Measurements from ENCODE around the gene SMIM41.

SMIM41 gene

GRCh38 chr12:52148464-52149181, 69.1 kb downstream of the SMIM41 start:
- no peak for DNase-seq

- no peak for DNase-seq
These were observed 69.7 kb downstream of the SMIM41 start for GRCh38 chr12:52149182-52149641.

DNA sequence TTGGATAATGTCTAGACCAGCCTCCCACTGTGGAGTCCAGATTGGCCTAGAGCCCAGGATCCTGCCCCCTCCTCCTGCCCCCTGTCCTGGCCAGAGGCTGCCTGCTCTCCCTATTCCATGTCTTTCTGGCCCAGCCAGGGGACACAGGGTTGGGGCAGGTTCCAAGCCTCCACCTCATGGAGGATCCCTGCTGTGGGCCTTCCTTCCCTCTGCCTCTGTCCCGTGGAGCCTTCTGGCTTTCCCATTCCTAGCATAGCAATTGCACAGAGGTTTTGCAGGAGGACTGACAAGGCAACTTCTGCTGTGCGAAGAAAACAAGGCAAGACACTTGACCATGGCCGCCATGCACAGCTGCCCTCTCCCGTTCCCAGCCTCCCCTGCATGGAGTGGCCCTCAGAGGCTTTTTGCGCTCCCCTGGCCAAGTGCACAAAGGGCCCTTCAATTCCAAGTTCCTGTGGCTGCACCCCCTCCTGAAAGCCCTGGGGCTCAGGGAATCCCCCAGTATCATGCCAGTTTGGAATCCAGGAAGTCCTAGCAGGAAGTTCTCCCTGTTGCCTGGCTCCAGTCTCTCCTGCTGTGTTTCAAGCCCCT, 70.2 kb downstream of the SMIM41 start:
- DNase-seq, result no peak

- DNase-seq, result no peak
These were observed 71.8 kb downstream of the SMIM41 start for GRCh38 chr12:52151153-52151836.

GRCh38 chr12:52151837-52152783, 72.6 kb downstream of the SMIM41 start:
- no peak for DNase-seq

GRCh38 chr12:52152905-52153317, 73.4 kb downstream of the SMIM41 start:
- DNase-seq, result no peak

DNA sequence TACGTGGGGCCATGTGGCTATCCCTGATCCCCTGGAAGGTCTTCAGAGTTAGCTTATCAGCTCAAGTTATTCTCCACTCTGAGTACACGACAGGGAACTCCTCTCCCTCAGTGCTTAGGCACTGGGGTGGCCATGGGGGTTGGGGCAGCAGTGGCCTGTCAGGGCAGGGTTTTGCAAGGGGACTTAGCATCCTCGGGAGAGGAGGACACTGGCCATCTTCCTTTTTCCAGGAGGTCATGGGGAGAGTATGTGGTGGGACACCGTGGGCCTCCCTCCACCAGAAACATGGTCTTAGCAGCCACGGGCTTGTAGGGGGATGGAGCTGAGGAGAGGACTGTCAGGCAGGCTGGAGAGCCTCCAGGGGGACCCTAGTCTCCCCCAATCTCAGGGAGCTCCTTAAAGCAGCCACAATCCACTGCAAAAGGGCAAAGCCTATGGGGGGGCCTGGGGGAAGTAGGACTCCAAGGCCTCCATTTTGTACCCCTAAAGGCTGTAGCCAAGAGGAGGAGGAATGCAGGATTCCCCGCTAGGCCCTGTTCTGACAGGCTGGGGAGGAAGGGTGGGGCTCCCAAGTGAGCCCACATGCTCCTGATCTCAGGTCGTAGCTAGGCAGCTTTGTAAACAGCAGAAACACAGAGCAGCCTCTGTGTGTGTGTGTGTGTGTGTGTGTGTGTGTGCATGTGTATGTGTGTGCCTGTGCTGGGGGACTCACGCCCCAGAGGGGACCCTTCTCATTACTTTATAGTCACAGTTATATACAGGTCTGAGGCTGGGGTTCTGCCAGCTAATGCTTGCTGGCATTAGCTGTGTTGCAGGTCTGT, 75.8 kb downstream of the SMIM41 start:
- DNase-seq, result no peak

DNA sequence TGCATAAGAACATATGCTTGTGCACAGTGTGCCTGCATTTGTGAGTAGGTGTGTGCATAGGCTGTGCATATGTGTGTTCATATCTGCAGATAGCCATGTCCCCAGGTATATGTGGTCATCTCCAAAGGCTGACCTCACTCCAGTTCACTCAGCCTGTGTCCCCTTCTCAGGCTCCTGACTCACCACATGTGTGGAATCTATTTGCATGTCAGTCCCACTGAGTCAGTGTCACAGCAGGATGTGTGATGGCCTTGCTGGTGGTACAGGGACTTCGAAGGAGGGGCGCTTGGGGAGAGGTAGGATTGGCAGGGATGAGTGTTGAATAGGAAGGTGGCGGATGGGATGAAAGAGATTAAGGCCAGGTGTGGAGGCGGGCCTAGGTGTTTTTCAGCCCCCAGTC, 76.8 kb downstream of the SMIM41 start:
- no peak for DNase-seq

DNA sequence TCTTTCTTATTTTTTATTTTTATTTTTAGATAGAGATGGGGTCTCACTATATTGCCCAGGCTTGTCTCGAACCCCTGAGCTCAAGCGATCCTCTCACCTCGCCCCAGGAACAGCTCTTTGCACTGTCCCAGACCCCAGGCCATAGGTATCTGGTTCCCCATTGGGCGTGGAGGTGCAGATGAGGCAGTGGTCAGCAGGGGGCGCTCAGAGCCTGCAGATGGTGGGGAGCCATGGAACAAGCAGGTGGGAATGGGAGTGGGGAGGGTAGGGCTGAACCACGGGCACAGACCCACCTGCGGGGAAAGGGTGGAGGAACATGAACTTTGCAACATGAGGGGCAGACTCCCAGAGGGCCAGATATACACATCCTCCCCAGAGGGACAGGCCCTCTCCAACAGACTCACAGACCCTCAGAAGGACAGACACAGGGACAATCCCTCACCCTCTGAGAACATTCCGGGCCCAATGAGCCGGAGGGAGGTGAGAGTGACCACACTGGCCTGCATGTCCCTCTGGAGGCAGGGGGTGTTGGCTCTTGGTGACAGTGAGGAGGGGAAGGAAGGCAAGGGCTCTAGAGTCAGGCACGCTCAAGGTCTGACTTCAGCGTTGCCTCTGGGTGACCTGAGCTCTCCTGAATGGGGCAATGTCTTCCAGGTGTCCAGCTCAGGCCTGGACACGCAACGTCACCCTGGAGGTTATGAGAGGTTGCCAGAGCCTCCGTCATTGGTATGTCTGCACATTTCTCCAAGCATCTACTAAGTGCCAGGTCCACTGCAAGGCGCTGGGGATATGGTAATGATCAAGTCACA, 77.5 kb downstream of the SMIM41 start:
- DNase-seq, result no peak

- no peak for DNase-seq
These were observed 78.2 kb downstream of the SMIM41 start for GRCh38 chr12:52157566-52158150.

Data from SIG-M5 (cell line).